ENCODE data around the gene CRAMP1. TPM values are rescaled to one million over a fixed set of nuclear protein-coding genes. Genes with fewer than 3 reads are reported as not detected.

CRAMP1 gene
- total RNA-seq, 1 donor from 2014 or later = 11.3 TPM

DNA sequence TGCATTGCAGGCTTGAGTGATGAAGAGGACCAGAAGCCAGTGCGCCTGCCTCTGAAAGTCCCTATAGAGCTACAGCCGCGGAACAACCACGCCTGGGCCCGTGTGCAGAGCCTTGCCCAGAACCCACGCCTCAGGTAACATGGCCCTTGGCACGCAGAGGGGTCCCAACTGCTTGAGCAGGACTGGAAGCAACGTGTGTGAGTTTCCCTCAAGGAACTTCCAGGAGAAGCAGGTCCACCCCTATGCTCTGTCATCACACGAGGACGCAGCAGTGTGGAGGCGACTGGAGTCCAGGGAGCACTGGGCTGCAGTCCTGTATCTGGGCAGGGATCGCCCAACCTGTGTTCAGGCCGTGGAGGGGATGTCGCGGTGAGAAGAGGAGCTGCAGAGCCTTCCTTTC, 40.9 kb downstream of the CRAMP1 start:
- no peak for DNase-seq
- intact Hi-C loops (cut with micrococcal nuclease) = no loop called here
- ATAC-seq = no peak

GRCh38 chr16:1654505-1655268, 42.5 kb downstream of the CRAMP1 start:
- ATAC-seq (no peak), DNase-seq (no peak)
- intact Hi-C loops (cut with micrococcal nuclease) = no loop called here

- ATAC-seq (no peak), DNase-seq (no peak)
These were observed 43.2 kb downstream of the CRAMP1 start for GRCh38 chr16:1655269-1655807.

GRCh38 chr16:1655909-1656807, 44.0 kb downstream of the CRAMP1 start:
- ATAC-seq (no peak), DNase-seq (no peak)
- intact Hi-C loops (cut with micrococcal nuclease) = no loop called here

More at GRCh38 chr16:1655269-1655807, 43.2 kb downstream of the CRAMP1 start:
- intact Hi-C loops (cut with micrococcal nuclease) = no loop called here

DNA sequence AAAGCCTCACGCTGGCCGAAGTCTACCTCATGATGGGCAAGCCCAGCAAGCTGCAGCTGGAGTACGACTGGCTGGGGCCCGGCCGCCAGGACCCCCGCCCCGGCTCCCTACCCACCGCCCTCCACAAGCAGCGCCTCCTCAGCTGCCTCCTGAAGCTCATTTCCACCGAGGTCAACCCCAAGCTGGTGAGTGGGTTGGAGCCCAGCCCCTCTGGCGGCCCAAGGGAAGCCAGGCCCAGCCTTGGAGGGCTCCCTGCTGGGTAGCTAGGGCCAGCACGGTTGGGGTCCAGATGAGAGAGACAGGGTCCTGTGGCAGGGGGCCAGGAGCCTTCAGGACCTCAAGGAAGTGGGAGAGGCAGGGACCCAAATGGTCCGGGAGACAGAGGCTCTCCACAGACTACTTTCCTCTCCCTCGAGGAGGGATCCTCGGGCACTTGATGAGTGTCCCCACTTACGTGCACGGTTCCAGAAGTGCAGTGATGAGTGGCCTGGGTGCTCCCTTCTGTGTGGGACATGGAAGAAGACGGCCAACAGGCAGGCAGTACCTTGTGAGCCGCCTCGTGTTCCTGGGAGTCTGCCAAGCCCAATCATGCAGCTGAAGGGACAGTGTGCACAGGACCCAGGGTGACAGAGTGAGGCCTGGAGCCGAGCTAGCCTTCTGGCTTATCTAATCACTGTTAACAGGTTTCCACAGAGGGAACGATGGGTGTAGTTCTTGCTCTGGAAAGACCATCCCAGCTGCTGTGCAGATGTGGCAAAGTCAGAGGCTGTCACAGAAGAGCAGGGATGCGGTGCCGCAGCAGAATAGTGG, 44.9 kb downstream of the CRAMP1 start:
- peak; percentile 96 for ATAC-seq
- DNase-seq = peak; percentile 86
- intact Hi-C loops (cut with micrococcal nuclease) = no loop called here

DNA sequence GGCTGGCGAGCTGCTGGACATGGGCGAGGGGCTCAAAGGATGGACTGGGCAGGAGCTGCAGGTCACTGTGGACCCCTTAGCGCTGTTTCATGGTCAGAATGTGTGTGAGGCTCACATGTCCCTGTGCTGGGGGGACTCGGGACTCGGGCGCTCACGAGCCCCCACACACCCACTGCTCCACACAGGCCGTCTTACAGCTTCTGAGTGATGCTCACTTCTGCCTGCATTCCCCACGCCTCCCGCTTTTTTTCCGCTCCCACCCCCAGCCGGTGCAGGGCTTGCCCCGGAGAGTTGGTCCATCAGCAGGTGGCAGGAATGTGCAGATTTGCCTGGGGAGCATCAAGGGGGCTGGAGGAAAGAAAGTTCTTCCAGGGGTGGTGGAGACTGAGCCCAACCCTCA, 45.7 kb downstream of the CRAMP1 start:
- ATAC-seq (no peak), DNase-seq (no peak)
- intact Hi-C loops (cut with micrococcal nuclease) = no loop called here

DNA sequence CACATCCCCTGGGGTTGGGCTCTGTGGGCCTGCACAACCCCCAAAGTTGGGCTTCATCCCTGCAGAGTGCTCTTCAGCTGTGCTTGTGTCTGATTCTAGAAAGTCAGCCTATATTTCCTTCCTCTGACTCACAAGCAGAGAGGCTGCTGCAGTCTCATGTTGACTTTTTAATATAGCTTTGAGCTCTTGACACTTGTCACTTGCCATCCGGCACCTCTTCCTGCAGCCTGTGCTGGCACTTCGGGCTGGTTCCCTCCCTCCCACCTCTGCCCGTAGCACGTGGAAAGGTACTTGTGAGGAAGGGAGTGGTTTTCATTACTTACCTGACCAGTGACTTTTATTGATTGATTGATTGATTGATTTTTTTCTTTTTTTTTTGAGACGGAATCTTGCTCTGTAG, 46.9 kb downstream of the CRAMP1 start:
- intact Hi-C loops (cut with micrococcal nuclease) = no loop called here
- ATAC-seq (no peak), DNase-seq (no peak)

GRCh38 chr16:1661826-1662225, 49.7 kb downstream of the CRAMP1 start:
- DNase-seq (no peak), ATAC-seq (no peak)
- intact Hi-C loops (cut with micrococcal nuclease) = no loop called here

GRCh38 chr16:1662543-1662942, 50.4 kb downstream of the CRAMP1 start:
- intact Hi-C loops (cut with micrococcal nuclease) = no loop called here
- ATAC-seq (no peak), DNase-seq (no peak)

DNA sequence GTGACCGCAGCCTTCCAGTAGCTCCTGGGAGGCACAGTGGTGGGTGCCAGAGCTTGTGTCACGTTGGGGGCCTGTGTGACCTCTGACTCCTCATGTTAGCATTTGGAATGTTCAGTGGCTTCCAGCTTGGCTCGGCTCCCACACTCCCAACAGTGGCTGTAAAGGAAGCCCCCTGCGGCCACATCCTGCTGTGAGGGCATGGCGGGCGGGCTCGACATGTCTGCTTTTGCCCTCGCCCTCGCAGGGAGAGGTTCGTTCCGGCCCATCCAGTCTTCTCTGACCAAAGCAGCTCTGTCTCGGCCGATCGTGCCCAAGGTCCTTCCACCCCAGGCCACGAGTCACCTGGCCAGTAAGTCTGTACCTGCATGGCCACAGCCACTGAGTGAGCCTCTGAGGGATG, 53.7 kb downstream of the CRAMP1 start:
- ATAC-seq (no peak), DNase-seq (no peak)
- intact Hi-C loops (cut with micrococcal nuclease) = no loop called here

- DNase-seq (no peak), ATAC-seq (no peak)
- intact Hi-C loops (cut with micrococcal nuclease) = no loop called here
These were observed 54.2 kb downstream of the CRAMP1 start for GRCh38 chr16:1666316-1666715.

- intact Hi-C loops (cut with micrococcal nuclease) = no loop called here
- DNase-seq (no peak), ATAC-seq (no peak)
These were observed 55.1 kb downstream of the CRAMP1 start for GRCh38 chr16:1667271-1667670.

- intact Hi-C loops (cut with micrococcal nuclease) = no loop called here
- ATAC-seq = no peak
- no peak for DNase-seq
These were observed 55.8 kb downstream of the CRAMP1 start for GRCh38 chr16:1667916-1668315.

DNA sequence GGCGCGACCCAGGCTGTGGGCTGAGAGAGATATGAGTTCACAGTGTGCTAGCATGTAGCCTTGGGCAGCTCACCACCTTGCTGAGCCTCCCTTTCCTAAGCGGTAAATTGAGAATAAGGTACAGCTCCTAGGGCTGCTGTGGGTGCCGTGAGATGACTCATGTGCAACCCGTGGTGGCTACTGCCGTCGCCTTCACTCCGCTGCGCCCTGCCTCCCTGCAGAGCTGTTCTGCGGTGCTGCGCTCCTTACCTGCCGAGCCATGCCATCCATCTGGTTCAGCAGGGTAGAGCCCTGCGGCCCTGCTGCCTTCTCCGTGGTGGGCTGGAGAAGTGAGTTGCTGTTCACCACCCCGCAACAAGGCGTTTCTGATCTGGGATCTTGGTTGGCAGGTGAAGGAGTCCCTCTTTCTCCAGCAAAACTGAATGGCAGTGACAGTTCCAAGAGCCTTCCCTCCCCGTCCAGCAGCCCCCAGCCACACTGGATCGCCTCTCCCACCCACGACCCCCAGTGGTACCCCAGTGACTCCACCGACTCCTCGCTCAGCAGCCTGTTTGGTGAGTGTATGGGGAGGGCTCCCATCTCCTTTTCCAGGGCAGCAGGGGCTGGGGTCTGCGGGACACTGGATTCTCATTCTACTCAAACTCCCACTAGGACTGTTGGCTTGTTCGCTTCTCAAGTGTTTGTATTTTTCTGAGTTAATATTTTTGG, 56.6 kb downstream of the CRAMP1 start:
- DNase-seq (no peak), ATAC-seq (no peak)
- intact Hi-C loops (cut with micrococcal nuclease) = no loop called here

DNA sequence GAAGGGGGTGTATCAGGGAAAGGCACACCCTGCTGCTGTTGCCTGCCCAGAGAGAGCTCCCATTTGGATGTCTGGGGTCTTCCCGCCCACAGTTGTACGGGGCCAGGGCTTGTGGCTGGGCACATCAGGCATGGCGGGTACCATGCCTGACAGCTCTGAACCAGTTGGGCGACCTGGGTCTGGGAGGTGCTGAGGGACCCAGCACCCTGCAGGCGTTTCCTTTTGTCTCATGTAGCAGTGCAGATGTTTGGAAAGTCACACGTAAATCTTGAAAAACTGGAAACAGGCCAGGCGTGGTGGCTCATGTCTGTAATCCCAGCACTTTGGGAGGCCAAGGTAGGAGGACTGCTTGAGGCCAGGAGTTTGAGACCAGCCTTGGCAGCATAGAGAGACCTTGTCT, 57.5 kb downstream of the CRAMP1 start:
- intact Hi-C loops (cut with micrococcal nuclease) = no loop called here

GRCh38 chr16:1670371-1670770, 58.2 kb downstream of the CRAMP1 start:
- no peak for ATAC-seq
- intact Hi-C loops (cut with micrococcal nuclease) = no loop called here
- DNase-seq = no peak

More for the DNA sequence above, 57.5 kb downstream of the CRAMP1 start:
- ATAC-seq (no peak), DNase-seq (no peak)

GRCh38 chr16:1670866-1671265, 58.7 kb downstream of the CRAMP1 start:
- DNase-seq (no peak), ATAC-seq (no peak)
- intact Hi-C loops (cut with micrococcal nuclease) = no loop called here

DNA sequence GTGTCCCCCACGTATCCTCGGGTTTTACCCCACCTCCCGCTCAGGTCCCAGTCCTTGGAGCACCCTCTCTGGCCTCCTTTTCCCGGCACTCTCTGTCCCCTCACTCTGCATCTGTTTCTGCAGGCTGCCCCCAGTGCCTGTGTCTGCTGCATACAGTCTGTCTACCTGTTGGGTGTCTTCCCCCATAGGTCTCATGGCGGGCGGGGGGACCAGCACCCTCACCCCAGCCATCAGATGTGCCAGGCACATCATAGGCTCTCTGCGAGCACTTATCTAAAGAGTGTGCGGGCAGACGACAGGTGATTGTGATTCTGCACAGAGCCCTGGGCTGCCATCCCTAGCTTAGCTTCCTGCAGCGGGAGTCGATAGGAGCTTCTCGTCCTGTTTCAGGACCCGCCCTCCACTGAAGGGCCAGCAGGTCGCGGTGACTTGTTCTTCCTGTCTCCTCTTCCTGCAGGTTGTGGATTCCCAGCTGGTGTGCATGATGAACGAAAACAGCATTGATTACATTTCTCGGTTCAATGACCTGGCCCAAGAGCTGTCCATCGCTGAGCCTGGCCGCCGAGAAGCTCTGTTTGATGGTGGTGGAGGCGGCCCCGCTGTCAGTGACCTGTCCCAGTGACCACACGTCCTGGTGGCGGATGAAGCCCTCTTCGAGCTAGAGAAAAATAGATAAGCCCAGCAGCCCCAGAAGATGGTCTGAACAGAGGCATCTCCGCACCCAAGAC, 61.4 kb downstream of the CRAMP1 start:
- ATAC-seq = no peak
- no peak for DNase-seq
- intact Hi-C loops (cut with micrococcal nuclease) = no loop called here

Measured in left ventricle myocardium superior (tissue), 1 donor.